CD4-positive, CD25-positive, alpha-beta regulatory T cell (primary cell): ENCODE measurements around the gene NDRG3. TPM values are rescaled to one million over a fixed set of nuclear protein-coding genes. Genes with fewer than 3 reads are reported as not detected.

ENCODE experiments used
- ATAC-seq, 2 donors: fragments of 150-1000 bp; cut with Tn5 transposase; one replicate each; pipeline ENCODE4 v1.10.0; 2021; ENCODE audit warnings: low read depth in 2 of 2, moderate number of reproducible peaks in 2 of 2, moderate library complexity in 1 of 2
- DNase-seq, 3 donors: peaks; one replicate each; pipeline versions ENCODE4 v3.0.0 to v3.0.0-alpha.2; 2012 to 2022; ENCODE audit warnings: mixed read lengths in 1 of 3
- H3K27ac ChIP-seq: one replicate; pipeline ENCODE4 v1.7.0; 2013; ENCODE audit warnings: mild to moderate bottlenecking, low read length; ENCODE audit not compliant: insufficient read depth, poor library complexity, severe bottlenecking
- H3K27me3 ChIP-seq: one replicate; pipeline ENCODE4 v1.7.0; 2013; ENCODE audit warnings: low read length; ENCODE audit not compliant: control insufficient read depth, insufficient read depth
- H3K36me3 ChIP-seq: one replicate; pipeline ENCODE4 v1.7.0; 2013; ENCODE audit warnings: mild to moderate bottlenecking, low read length, moderate library complexity; ENCODE audit not compliant: control insufficient read depth, insufficient read depth
- H3K4me1 ChIP-seq: 2 replicates; pipeline ENCODE4 v1.7.0; 2013; ENCODE audit warnings: mild to moderate bottlenecking, low read length; ENCODE audit not compliant: insufficient read depth, control insufficient read depth, poor library complexity, severe bottlenecking
- H3K4me3 ChIP-seq: one replicate; pipeline ENCODE4 v1.7.0; 2013; ENCODE audit warnings: low read depth, mild to moderate bottlenecking, low read length, moderate library complexity
- H3K9me3 ChIP-seq, 2 experiments: 1 replicate in 1 of 2; 2 replicates in 1 of 2; pipeline ENCODE4 v1.7.0; 2013; ENCODE audit warnings: low read length in 2 of 2, mild to moderate bottlenecking in 1 of 2, moderate library complexity in 1 of 2; ENCODE audit not compliant: control insufficient read depth in 2 of 2
- H3K27ac Mint-ChIP-seq, 3 donors: one replicate each; pipeline ENCODE4 v1.8.0; 2020 to 2022; ENCODE audit warnings: mild to moderate bottlenecking in 3 of 3, mixed read lengths in 3 of 3, moderate library complexity in 2 of 3
- H3K27me3 Mint-ChIP-seq: one replicate; pipeline ENCODE4 v1.8.0; 2022; ENCODE audit warnings: mild to moderate bottlenecking, mixed read lengths
- H3K36me3 Mint-ChIP-seq: one replicate; pipeline ENCODE4 v1.8.0; 2020; ENCODE audit warnings: mixed read lengths
- H3K4me1 Mint-ChIP-seq, 4 donors: one replicate each; pipeline ENCODE4 v1.8.0; 2020 to 2022; ENCODE audit warnings: mixed read lengths in 4 of 4, mild to moderate bottlenecking in 1 of 4
- H3K4me3 Mint-ChIP-seq, 4 donors: one replicate each; pipeline ENCODE4 v1.8.0; 2020 to 2022; ENCODE audit warnings: mild to moderate bottlenecking in 4 of 4, mixed read lengths in 4 of 4, moderate library complexity in 3 of 4
- H3K9me3 Mint-ChIP-seq, 7 donors: one replicate each; pipeline ENCODE4 v1.8.0; 2020 to 2022; ENCODE audit warnings: mixed read lengths in 7 of 7, mild to moderate bottlenecking in 3 of 7, moderate library complexity in 2 of 7
- polyA plus RNA-seq, 4 donors: library from polyadenylated mRNA; unstranded; fragments of 300-500 nt; fragmentation: Illumina TruSeq; gene quantifications; one replicate each; pipeline ENCODE4 v1.2.3, GENCODE V29; 2021
- total RNA-seq: library from RNA; stranded (reverse); gene quantifications from one replicate; pipeline ENCODE4 v1.2.3, GENCODE V29; 2022

NDRG3 gene
- total and polyA plus RNA-seq, 5 donors from 2014 or later = 26.7 to 57.2 (median 54.8) TPM

DNA sequence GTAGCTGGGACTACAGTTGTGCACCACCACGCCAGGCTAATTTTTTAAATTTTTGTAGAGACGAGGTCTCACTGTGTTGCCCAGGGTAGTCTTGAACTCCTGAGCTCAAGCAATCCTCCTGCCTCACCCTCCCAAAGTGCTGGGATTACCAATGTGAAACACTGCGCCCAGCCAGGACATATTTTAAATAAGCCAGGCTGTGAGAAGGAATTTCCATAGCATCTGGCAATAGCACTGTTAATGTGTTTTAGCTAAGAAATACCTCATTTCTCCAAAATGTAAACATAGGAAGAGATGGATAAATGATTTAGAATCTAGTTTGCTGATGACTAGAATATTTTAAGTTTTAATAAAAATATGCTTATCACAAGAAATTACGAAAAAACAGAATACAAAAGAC is 72.9 kb downstream of the NDRG3 start:
- Histone ChIP-seq H3K9me3 (no peaks in the 10 kb centered on the region), H3K27me3 (no peaks in the 10 kb centered on the region), H3K4me3 (no peak overlapping the region), H3K36me3 (peaks cover 10% of the 10 kb centered on the region), H3K27ac (no peak overlapping the region), H3K4me1 (no peaks in the 10 kb centered on the region)
- ATAC-seq (no peak), DNase-seq (no peak)
- Mint-ChIP-seq H3K36me3 (peaks cover 11% of the 10 kb centered on the region), H3K27me3 (no peaks in the 10 kb centered on the region), H3K4me3 (no peak overlapping the region), H3K4me1 (no peaks in the 10 kb centered on the region), H3K27ac (no peak overlapping the region), H3K9me3 (no peaks in the 10 kb centered on the region)

DNA sequence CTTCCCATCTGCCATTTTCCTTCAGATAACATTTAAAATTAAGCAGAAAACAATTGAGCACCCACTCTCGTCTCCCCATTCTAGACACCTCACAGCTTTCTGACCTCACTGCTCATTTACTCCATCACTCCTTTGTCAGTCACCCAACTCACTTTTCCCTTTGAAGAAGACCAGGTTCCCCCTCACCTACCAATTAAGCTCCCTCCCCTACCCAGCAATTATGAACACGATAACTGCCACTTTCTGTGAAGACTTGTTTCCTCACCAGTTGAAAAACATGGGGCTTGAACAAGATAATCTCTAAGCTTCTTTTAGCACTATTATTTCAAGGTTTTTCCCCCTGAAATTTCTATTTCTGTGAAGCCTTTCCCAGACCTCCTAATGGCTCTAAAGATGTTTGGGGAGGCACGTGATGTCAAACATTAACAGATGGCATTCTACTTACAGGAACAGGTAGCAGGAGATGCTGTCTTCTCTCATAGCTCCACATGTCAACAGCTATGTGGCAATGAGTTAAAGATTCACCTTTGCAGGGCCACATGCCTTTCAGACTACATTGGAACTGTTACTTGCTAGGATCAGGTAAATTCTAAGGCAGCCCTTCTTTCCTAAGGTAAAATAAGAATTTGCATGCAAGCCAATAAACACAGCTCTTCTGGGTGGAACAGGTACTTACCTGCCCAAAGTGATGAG is 75.1 kb downstream of the NDRG3 start:
- H3K27ac Mint-ChIP-seq = peak overlapping the region in 1 of 3 donors; percentile 3
- H3K4me1 Mint-ChIP-seq = peaks cover 0 to 4% (median 0%) of the 10 kb centered on the region in 4 donors
- peaks cover 9% of the 10 kb centered on the region for H3K36me3 Mint-ChIP-seq
- no peaks in the 10 kb centered on the region for H3K9me3 Mint-ChIP-seq
- no peaks in the 10 kb centered on the region for H3K27me3 Mint-ChIP-seq
- ATAC-seq (no peak), DNase-seq (no peak)
- H3K4me1 ChIP-seq = no peaks in the 10 kb centered on the region
- H3K4me3 Mint-ChIP-seq = no peak overlapping the region
- H3K4me3 ChIP-seq = no peak overlapping the region
- H3K9me3 ChIP-seq = no peaks in the 10 kb centered on the region
- no peaks in the 10 kb centered on the region for H3K27me3 ChIP-seq
- peaks cover 13% of the 10 kb centered on the region for H3K36me3 ChIP-seq
- H3K27ac ChIP-seq = no peak overlapping the region

DNA sequence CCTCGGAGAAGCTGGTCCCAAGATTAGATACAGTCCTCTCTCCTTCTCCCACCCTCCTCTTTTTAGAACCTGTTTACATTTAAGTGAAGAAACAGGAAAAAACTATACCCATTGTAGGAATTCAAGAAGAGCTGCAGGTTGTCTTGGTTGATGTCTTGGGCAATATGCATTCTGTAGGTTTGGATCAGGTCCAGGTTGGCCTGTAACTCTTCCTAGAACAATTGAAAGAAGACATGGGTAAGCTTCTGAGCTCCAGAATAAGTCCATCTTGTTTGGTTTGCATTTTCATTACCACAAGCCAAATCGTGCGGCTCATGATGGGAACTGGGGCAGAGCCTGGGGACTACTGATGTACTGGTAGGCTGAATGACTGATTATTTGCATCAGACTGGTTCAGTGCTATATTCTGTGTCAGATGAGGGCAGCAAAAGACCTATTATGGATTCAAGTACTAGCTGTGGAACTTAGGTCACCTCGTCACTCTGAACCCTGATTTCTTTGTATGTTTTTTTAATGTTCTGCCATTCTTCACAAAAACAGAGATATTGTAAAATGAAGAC is 79.6 kb downstream of the NDRG3 start:
- Mint-ChIP-seq H3K27ac (peak overlapping the region in 2 of 3 donors; percentile 41 to 60), H3K27me3 (no peaks in the 10 kb centered on the region), H3K4me3 (no peak overlapping the region), H3K36me3 (peaks cover 9% of the 10 kb centered on the region), H3K4me1 (peaks cover 0 to 4% (median under 1%) of the 10 kb centered on the region in 4 donors), H3K9me3 (no peaks in the 10 kb centered on the region)
- Histone ChIP-seq H3K9me3 (no peaks in the 10 kb centered on the region), H3K4me1 (no peaks in the 10 kb centered on the region), H3K27me3 (no peaks in the 10 kb centered on the region), H3K27ac (no peak overlapping the region), H3K4me3 (no peak overlapping the region), H3K36me3 (peaks cover 17% of the 10 kb centered on the region)
- peak in 2 of 3 donors; percentile 15 to 47 for DNase-seq
- ATAC-seq = no peak

DNA sequence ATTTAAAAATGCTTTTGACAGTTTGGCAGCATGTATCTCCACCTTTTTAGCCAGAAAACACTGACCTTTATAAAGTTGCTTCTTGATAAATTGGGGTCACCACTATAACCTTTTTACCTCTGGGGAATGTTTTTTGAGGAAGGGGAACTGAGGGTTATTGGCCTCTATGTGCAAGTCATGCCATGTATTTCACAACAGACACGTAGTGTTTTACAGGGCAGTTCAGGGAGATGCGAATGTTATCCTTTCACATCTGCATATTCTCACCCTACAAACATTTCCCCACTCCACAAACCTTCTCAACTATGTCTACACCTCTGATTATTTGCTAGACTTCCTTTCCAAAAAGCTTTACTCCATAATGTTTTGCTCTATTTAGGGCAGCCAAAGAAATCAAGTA is 82.9 kb downstream of the NDRG3 start:
- H3K27me3 ChIP-seq = no peaks in the 10 kb centered on the region
- no peaks in the 10 kb centered on the region for H3K9me3 ChIP-seq
- H3K36me3 Mint-ChIP-seq = no peaks in the 10 kb centered on the region
- ATAC-seq = no peak
- no peak for DNase-seq
- H3K27ac Mint-ChIP-seq = no peak overlapping the region
- no peaks in the 10 kb centered on the region for H3K27me3 Mint-ChIP-seq
- no peak overlapping the region for H3K4me3 Mint-ChIP-seq
- H3K4me1 Mint-ChIP-seq = peaks cover 7 to 18% (median 12%) of the 10 kb centered on the region in 4 donors
- H3K4me3 ChIP-seq = no peak overlapping the region
- H3K4me1 ChIP-seq = peaks cover 12% of the 10 kb centered on the region
- no peaks in the 10 kb centered on the region for H3K9me3 Mint-ChIP-seq
- no peak overlapping the region for H3K27ac ChIP-seq
- H3K36me3 ChIP-seq = peaks cover 8% of the 10 kb centered on the region

DNA sequence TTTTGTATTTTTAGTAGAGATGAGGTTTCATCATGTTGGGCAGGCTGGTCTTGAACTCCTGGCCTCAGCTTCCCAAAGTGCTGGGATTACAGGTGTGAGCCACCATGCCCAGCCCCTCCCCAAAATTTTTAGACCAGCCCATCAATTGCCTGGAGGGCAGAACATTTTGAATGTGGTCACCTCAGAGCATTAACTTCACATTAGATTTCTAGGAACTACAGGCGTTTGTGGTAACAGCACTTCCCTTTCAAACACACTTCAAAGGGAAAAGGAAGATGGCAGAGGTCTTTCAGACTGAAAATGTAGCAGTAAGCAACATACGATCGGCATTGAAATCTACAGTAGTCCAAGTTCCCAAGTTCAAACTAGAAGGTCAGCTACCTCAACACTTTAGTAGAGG is 87.6 kb downstream of the NDRG3 start:
- no peaks in the 10 kb centered on the region for H3K27me3 Mint-ChIP-seq
- peak overlapping the region; percentile 28 to 84 (median 53) for H3K4me3 Mint-ChIP-seq
- peaks cover 7% of the 10 kb centered on the region for H3K36me3 Mint-ChIP-seq
- no peaks in the 10 kb centered on the region for H3K9me3 Mint-ChIP-seq
- peaks cover 10 to 32% (median 14%) of the 10 kb centered on the region in 4 donors for H3K4me1 Mint-ChIP-seq
- ATAC-seq (peak; percentile 71 to 79), DNase-seq (peak in 2 of 3 donors; percentile 20 to 84)
- no peak overlapping the region for H3K27ac ChIP-seq
- H3K27ac Mint-ChIP-seq = peak overlapping the region; percentile 32 to 86 (median 65)
- no peaks in the 10 kb centered on the region for H3K27me3 ChIP-seq
- peaks cover 8% of the 10 kb centered on the region for H3K36me3 ChIP-seq
- peaks cover 16% of the 10 kb centered on the region for H3K4me1 ChIP-seq
- peak overlapping the region; percentile 87 for H3K4me3 ChIP-seq
- no peaks in the 10 kb centered on the region for H3K9me3 ChIP-seq

DNA sequence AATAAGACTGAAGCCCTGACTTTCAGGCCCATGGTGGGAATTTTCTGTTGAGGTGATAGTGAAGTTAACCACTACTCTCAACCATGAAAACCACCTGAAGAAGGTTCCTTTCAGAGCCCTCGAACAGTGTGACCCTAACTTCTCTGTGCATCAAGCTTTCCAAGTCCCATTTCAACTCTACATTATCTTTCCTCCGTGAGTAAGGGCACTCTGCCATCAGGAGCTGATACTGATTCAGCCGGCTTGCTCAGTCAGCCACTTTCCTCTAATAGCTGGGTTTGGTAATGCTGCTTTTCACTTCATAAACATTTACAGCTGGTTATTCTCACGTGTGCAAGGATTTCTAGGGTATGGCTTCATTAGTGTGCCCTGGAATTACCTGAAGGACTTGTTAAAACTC is 89.2 kb downstream of the NDRG3 start:
- H3K9me3 Mint-ChIP-seq = no peaks in the 10 kb centered on the region
- H3K4me1 ChIP-seq = peaks cover 16% of the 10 kb centered on the region
- H3K4me3 ChIP-seq = no peak overlapping the region
- no peak for DNase-seq
- ATAC-seq = no peak
- H3K27ac Mint-ChIP-seq = no peak overlapping the region
- no peaks in the 10 kb centered on the region for H3K9me3 ChIP-seq
- H3K4me3 Mint-ChIP-seq = no peak overlapping the region
- H3K27me3 ChIP-seq = no peaks in the 10 kb centered on the region
- H3K36me3 ChIP-seq = peaks cover 8% of the 10 kb centered on the region
- H3K36me3 Mint-ChIP-seq = peaks cover 11% of the 10 kb centered on the region
- H3K27me3 Mint-ChIP-seq = no peaks in the 10 kb centered on the region
- no peak overlapping the region for H3K27ac ChIP-seq
- peaks cover 10 to 32% (median 14%) of the 10 kb centered on the region in 4 donors for H3K4me1 Mint-ChIP-seq

DNA sequence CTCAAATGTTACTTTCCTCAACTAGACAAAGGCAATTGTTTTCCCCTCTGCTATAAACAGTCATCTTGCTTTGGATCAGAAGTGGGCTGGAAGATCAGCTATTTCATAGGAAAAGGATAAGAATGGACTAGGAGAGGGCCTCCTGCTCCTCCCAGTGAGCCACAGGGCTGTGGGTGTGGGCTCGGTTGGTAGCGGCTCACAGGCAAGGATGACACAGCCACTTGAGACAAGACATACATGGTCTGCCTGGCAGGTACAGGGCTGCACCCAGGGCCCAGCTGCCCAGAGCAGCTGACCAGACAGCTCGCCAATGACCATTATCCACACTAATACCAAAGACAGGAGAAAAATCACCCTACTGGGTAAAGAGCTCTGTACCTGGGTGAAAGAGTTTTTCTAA is 90.9 kb downstream of the NDRG3 start:
- ATAC-seq (no peak), DNase-seq (no peak)
- Mint-ChIP-seq H3K9me3 (no peaks in the 10 kb centered on the region), H3K4me3 (no peak overlapping the region), H3K27me3 (no peaks in the 10 kb centered on the region), H3K36me3 (peaks cover 16% of the 10 kb centered on the region), H3K4me1 (peaks cover 10 to 26% (median 14%) of the 10 kb centered on the region in 4 donors), H3K27ac (no peak overlapping the region)
- Histone ChIP-seq H3K9me3 (no peaks in the 10 kb centered on the region), H3K36me3 (peaks cover 8% of the 10 kb centered on the region), H3K27ac (no peak overlapping the region), H3K27me3 (no peaks in the 10 kb centered on the region), H3K4me3 (no peak overlapping the region), H3K4me1 (peaks cover 16% of the 10 kb centered on the region)

DNA sequence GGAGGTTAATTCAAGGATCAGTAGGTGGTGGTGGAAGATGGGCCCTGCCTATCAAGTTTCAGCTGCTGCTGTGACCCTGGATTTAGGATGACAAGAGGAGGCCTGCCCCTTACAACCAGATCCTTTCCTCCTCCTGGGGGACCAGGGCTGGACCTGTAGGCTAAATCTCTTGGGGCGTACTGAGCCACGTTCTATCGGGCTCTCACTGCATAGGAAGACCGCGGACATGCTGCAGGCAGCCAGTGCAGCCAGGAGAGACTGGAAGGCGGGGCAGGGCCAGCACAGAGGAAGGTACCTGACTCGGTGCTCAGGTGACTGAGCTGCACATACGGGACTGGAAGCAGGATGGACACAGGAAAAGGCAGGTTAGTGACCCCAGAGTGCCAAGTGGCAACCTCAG is 91.4 kb downstream of the NDRG3 start:
- no peak overlapping the region for H3K4me3 ChIP-seq
- Mint-ChIP-seq H3K9me3 (no peaks in the 10 kb centered on the region), H3K4me3 (peak overlapping the region in 1 of 4 donors; percentile 63), H3K36me3 (peaks cover 16% of the 10 kb centered on the region), H3K27ac (no peak overlapping the region), H3K4me1 (peaks cover 10 to 26% (median 14%) of the 10 kb centered on the region in 4 donors), H3K27me3 (no peaks in the 10 kb centered on the region)
- H3K27ac ChIP-seq = no peak overlapping the region
- ATAC-seq = no peak
- DNase-seq = no peak
- H3K9me3 ChIP-seq = no peaks in the 10 kb centered on the region
- peaks cover 8% of the 10 kb centered on the region for H3K36me3 ChIP-seq
- peaks cover 16% of the 10 kb centered on the region for H3K4me1 ChIP-seq
- H3K27me3 ChIP-seq = no peaks in the 10 kb centered on the region
